ENCODE data around the gene CLASP2. TPM values are rescaled to one million over a fixed set of nuclear protein-coding genes. Genes with fewer than 3 reads are reported as not detected.
A peak's percentile ranks its signal among the peaks of the same experiment; 100 is the strongest.
"Not testable (repeated sequence)": the region's sequence is repeated elsewhere in the genome, so short reads cannot be mapped to it uniquely, and the experiment has no call there.

The CLASP2 gene
- total RNA-seq, 1 donor from 2014 or later = 65.8 TPM

DNA sequence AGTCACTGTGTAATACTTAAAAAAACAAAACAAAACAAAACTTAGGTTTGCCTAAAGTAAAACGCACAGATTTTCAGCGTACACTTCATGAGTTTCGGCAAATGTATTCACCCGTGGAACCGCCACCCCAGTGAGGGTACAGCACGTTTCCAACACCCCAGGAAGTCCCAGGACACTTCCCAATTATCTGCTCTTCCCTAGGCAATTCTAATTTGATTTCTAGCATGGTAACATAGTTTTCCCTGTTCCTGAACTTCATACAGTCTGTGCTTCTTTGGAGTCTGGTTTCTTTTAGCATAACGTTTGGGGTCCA lies 497 bp upstream of the CLASP2 start:
- Mint-ChIP-seq H3K27ac (peak overlapping the region; percentile 88), H3K4me3 (no peak overlapping the region), H3K36me3 (ENCODE audit: low read depth) (peaks cover 2% of the 10 kb centered on the region), H3K4me1 (peaks cover 12% of the 10 kb centered on the region), H3K9me3 (no peaks in the 10 kb centered on the region), H3K27me3 (peaks cover 6% of the 10 kb centered on the region)
- intact Hi-C loops (cut with micrococcal nuclease) = loop anchor here (1.0 to 5.0 kb wide), 2 partner anchors 81 to 278 kb away; partner anchors contain the start of gene UBP1
- DNase-seq = no peak

DNA sequence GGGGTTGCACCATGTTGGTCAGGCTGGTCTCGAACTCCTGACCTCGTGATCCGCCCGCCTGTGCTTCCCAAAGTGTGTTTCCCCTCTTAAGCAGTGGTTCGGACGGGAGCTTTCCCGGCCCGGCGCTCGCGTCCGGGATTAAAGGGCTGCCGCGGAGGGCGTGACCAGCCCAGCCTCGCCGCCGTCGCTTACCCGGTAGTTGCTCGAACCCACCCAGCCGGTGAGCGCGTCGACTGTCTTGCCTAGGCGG lies 513 bp downstream of the CLASP2 start:
- Mint-ChIP-seq H3K27me3 (peaks cover 5% of the 10 kb centered on the region), H3K27ac (peak overlapping the region; percentile 79), H3K4me1 (peaks cover 12% of the 10 kb centered on the region), H3K9me3 (no peaks in the 10 kb centered on the region), H3K36me3 (ENCODE audit: low read depth) (peaks cover 2% of the 10 kb centered on the region), H3K4me3 (no peak overlapping the region)
- intact Hi-C loops (cut with micrococcal nuclease) = loop anchor here (1.0 to 5.0 kb wide), 2 partner anchors 80 to 81 kb away; partner anchors contain the start of gene PDCD6IP
- no peak for DNase-seq

GRCh38 chr3:33716227-33716626 lies 1.8 kb downstream of the CLASP2 start:
- H3K4me3 Mint-ChIP-seq = no peak overlapping the region
- H3K27ac Mint-ChIP-seq = no peak overlapping the region
- intact Hi-C loops (cut with micrococcal nuclease) = loop anchor here (5.0 kb wide), 1 partner anchor 79 kb away; no protein-coding TSS in a partner anchor
- peaks cover 12% of the 10 kb centered on the region for H3K4me1 Mint-ChIP-seq
- peaks cover 9% of the 10 kb centered on the region for H3K36me3 Mint-ChIP-seq (ENCODE audit: low read depth)
- DNase-seq = no peak
- peaks cover 2% of the 10 kb centered on the region for H3K27me3 Mint-ChIP-seq
- no peaks in the 10 kb centered on the region for H3K9me3 Mint-ChIP-seq

GRCh38 chr3:33711100-33711499 lies 7.0 kb downstream of the CLASP2 start:
- Mint-ChIP-seq H3K27ac (no peak overlapping the region), H3K27me3 (no peaks in the 10 kb centered on the region), H3K4me1 (no peaks in the 10 kb centered on the region), H3K4me3 (no peak overlapping the region), H3K9me3 (peaks cover 9% of the 10 kb centered on the region), H3K36me3 (ENCODE audit: low read depth) (peaks cover 23% of the 10 kb centered on the region)
- intact Hi-C loops (cut with micrococcal nuclease) = no loop called here
- DNase-seq = no peak

DNA sequence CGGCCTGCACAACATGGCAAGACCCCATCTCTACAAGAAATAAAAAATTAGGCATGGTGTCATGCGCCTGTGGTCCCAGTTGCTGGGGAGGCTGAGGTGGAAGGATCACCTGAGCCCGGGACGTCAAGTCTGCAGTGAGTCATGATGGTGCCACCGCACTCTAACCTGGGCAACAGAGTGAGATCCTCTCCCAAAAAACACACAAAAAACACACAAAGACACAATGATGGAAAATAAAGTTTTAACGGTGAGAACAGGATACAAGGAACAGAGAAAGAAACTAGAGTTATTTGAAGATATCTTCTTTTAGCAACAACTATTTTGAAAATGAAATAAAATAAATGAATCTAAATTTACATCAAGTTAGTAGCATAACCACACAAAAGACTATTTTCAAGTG lies 12.0 kb downstream of the CLASP2 start:
- Mint-ChIP-seq H3K4me1 (peaks cover 6% of the 10 kb centered on the region), H3K27ac (no peak overlapping the region), H3K9me3 (peaks cover 28% of the 10 kb centered on the region), H3K27me3 (no peaks in the 10 kb centered on the region), H3K36me3 (ENCODE audit: low read depth) (peaks cover 38% of the 10 kb centered on the region), H3K4me3 (no peak overlapping the region)
- DNase-seq = no peak
- intact Hi-C loops (cut with micrococcal nuclease) = no loop called here

DNA sequence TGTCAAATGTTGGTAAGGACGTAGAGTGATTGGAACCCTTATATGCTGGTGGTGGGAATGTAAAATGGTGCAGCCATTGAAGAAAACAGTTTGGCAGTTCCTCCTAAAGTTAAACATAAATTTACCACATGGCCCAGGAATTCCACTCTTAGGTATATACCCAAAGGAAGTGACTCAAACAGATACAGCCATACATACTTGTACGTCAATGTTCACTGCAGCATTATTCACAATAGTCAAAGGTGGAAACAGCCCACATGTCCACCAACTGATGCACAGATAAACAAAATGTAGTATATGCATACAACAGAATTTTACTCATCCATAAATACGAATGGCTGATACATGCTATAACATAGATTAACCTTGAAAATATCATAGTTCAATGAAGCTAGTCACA lies 13.2 kb downstream of the CLASP2 start:
- H3K27me3 Mint-ChIP-seq = no peaks in the 10 kb centered on the region
- H3K4me3 Mint-ChIP-seq = no peak overlapping the region
- intact Hi-C loops (cut with micrococcal nuclease) = no loop called here
- H3K27ac Mint-ChIP-seq = no peak overlapping the region
- peaks cover 6% of the 10 kb centered on the region for H3K4me1 Mint-ChIP-seq
- peaks cover 28% of the 10 kb centered on the region for H3K9me3 Mint-ChIP-seq
- peaks cover 39% of the 10 kb centered on the region for H3K36me3 Mint-ChIP-seq (ENCODE audit: low read depth)
- no peak for DNase-seq

GRCh38 chr3:33699275-33699674 lies 18.8 kb downstream of the CLASP2 start:
- H3K9me3 Mint-ChIP-seq = peaks cover 27% of the 10 kb centered on the region
- H3K27ac Mint-ChIP-seq = no peak overlapping the region
- intact Hi-C loops (cut with micrococcal nuclease) = no loop called here
- H3K4me3 Mint-ChIP-seq = no peak overlapping the region
- no peaks in the 10 kb centered on the region for H3K4me1 Mint-ChIP-seq
- no peaks in the 10 kb centered on the region for H3K27me3 Mint-ChIP-seq
- DNase-seq = no peak
- H3K36me3 Mint-ChIP-seq (ENCODE audit: low read depth) = peaks cover 38% of the 10 kb centered on the region

GRCh38 chr3:33694944-33695343 lies 23.1 kb downstream of the CLASP2 start:
- Mint-ChIP-seq H3K36me3 (ENCODE audit: low read depth) (peaks cover 27% of the 10 kb centered on the region), H3K27ac (no peak overlapping the region), H3K27me3 (no peaks in the 10 kb centered on the region), H3K9me3 (peaks cover 7% of the 10 kb centered on the region), H3K4me3 (no peak overlapping the region), H3K4me1 (peaks cover 2% of the 10 kb centered on the region)
- no peak for DNase-seq
- intact Hi-C loops (cut with micrococcal nuclease) = no loop called here

DNA sequence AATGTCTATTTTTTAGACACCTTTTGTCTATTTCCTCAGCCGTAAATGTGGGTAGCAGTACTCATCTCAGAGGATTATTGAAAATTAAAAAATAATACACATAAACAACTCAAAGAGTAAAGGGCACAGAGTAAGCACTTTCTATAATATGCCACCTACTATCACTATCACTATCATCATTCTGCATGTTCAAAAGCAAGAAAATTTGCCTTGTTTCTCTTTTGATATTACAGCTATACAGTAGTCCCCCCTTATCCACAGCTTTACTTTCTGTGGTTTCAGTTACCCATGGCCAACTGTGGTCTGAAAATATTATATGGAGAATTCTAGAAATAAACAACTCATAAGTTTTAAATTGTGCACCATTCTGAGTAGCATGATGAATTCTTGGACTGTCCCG lies 27.7 kb downstream of the CLASP2 start:
- DNase-seq = no peak

GRCh38 chr3:33687406-33688010 lies 30.5 kb downstream of the CLASP2 start:
- H3K36me3 Mint-ChIP-seq (ENCODE audit: low read depth) = peaks cover 9% of the 10 kb centered on the region
- peaks cover 2% of the 10 kb centered on the region for H3K4me1 Mint-ChIP-seq
- H3K27me3 Mint-ChIP-seq = no peaks in the 10 kb centered on the region

More for the DNA sequence above, 27.7 kb downstream of the CLASP2 start:
- H3K27ac Mint-ChIP-seq = no peak overlapping the region
- H3K36me3 Mint-ChIP-seq (ENCODE audit: low read depth) = peaks cover 17% of the 10 kb centered on the region
- intact Hi-C loops (cut with micrococcal nuclease) = no loop called here
- no peaks in the 10 kb centered on the region for H3K9me3 Mint-ChIP-seq
- H3K27me3 Mint-ChIP-seq = no peaks in the 10 kb centered on the region
- peaks cover 2% of the 10 kb centered on the region for H3K4me1 Mint-ChIP-seq
- H3K4me3 Mint-ChIP-seq = no peak overlapping the region

DNA sequence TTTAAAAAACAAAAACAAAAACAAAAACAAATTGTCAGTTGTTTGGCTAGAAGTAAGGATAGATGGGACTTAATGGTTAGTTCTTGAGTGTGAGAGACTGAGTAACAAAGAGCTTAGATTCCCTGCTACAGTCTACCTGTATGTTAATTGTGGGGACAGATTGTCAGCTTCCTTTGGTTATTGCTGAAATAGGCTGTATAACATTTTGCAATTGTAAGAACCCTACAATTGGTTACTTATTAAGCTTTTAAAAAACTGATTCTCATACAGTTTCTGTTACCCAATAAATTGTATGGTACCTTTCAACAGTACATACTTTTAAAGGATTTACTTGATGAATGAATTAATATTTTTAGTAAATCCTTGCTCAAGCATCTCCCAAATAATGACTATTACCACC lies 35.3 kb downstream of the CLASP2 start:
- no peaks in the 10 kb centered on the region for H3K4me1 Mint-ChIP-seq
- DNase-seq = no peak
- H3K27me3 Mint-ChIP-seq = no peaks in the 10 kb centered on the region
- intact Hi-C loops (cut with micrococcal nuclease) = no loop called here
- H3K27ac Mint-ChIP-seq = no peak overlapping the region
- H3K9me3 Mint-ChIP-seq = peaks cover 6% of the 10 kb centered on the region
- H3K36me3 Mint-ChIP-seq (ENCODE audit: low read depth) = peaks cover 36% of the 10 kb centered on the region
- H3K4me3 Mint-ChIP-seq = no peak overlapping the region

More at GRCh38 chr3:33687406-33688010, 30.5 kb downstream of the CLASP2 start:
- no peak for DNase-seq
- H3K9me3 Mint-ChIP-seq = no peaks in the 10 kb centered on the region
- intact Hi-C loops (cut with micrococcal nuclease) = no loop called here
- no peak overlapping the region for H3K27ac Mint-ChIP-seq
- no peak overlapping the region for H3K4me3 Mint-ChIP-seq

GRCh38 chr3:33681667-33682066 lies 36.4 kb downstream of the CLASP2 start:
- H3K4me1 Mint-ChIP-seq = no peaks in the 10 kb centered on the region
- no peak overlapping the region for H3K4me3 Mint-ChIP-seq
- H3K27ac Mint-ChIP-seq = no peak overlapping the region
- no peaks in the 10 kb centered on the region for H3K27me3 Mint-ChIP-seq
- intact Hi-C loops (cut with micrococcal nuclease) = no loop called here
- H3K36me3 Mint-ChIP-seq (ENCODE audit: low read depth) = peaks cover 41% of the 10 kb centered on the region
- DNase-seq = no peak
- peaks cover 6% of the 10 kb centered on the region for H3K9me3 Mint-ChIP-seq

GRCh38 chr3:33678073-33678472 lies 40.0 kb downstream of the CLASP2 start:
- no peak for DNase-seq
- H3K9me3 Mint-ChIP-seq = peaks cover 6% of the 10 kb centered on the region
- H3K27ac Mint-ChIP-seq = no peak overlapping the region
- intact Hi-C loops (cut with micrococcal nuclease) = no loop called here
- peaks cover 41% of the 10 kb centered on the region for H3K36me3 Mint-ChIP-seq (ENCODE audit: low read depth)
- H3K4me3 Mint-ChIP-seq = no peak overlapping the region
- H3K4me1 Mint-ChIP-seq = no peaks in the 10 kb centered on the region
- H3K27me3 Mint-ChIP-seq = no peaks in the 10 kb centered on the region

- H3K4me1 Mint-ChIP-seq; intact Hi-C loops (cut with micrococcal nuclease); H3K4me3 Mint-ChIP-seq; DNase-seq; H3K27me3 Mint-ChIP-seq; H3K27ac Mint-ChIP-seq; H3K9me3 Mint-ChIP-seq: not testable (repeated sequence)
- H3K36me3 Mint-ChIP-seq (ENCODE audit: low read depth) = peaks cover 38% of the 10 kb centered on the region
Observed at GRCh38 chr3:33673436-33673835, 44.6 kb downstream of the CLASP2 start.

DNA sequence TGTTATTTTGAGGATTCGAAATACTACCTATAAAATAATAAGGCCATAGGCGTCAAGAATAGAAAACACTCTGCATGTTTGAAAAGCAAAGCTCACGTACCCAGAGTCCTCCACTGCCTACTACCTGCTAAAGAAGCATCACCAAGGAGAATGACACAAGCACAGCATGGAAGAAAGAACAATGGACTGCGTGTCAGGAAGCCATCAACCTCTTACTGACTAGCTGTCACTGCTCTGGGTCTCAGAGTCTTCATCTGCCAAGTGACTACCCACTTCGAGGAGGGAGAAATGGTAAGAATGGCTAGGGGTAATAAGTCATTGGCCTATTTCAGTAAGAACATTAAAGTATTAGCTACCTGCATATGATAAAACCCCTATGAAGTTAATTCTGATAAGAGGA lies 49.4 kb downstream of the CLASP2 start:
- H3K36me3 Mint-ChIP-seq (ENCODE audit: low read depth) = peaks cover 23% of the 10 kb centered on the region
- no peak overlapping the region for H3K4me3 Mint-ChIP-seq
- H3K27ac Mint-ChIP-seq = no peak overlapping the region
- no peaks in the 10 kb centered on the region for H3K9me3 Mint-ChIP-seq
- intact Hi-C loops (cut with micrococcal nuclease) = no loop called here
- no peaks in the 10 kb centered on the region for H3K27me3 Mint-ChIP-seq
- no peak for DNase-seq
- no peaks in the 10 kb centered on the region for H3K4me1 Mint-ChIP-seq

Data from activated CD4-positive, alpha-beta T cell treated with anti-CD3 and anti-CD28 coated beads, Interleukin-2, amount 10 ng/mL, durations not matched to agents 24 days and 14 days (primary cell).